ENCODE measurements around the gene INPP5K.
A peak's percentile ranks its signal among the peaks of the same experiment; 100 is the strongest.

Gene INPP5K

GRCh38 chr17:1505586-1505985, 10.8 kb downstream of the INPP5K start:
- DNase-seq (ENCODE audit: low read depth), result no peak

- DNase-seq (ENCODE audit: low read depth), result no peak
Observed at GRCh38 chr17:1504866-1505265, 11.5 kb downstream of the INPP5K start.

GRCh38 chr17:1503699-1504098, 12.7 kb downstream of the INPP5K start:
- DNase-seq (ENCODE audit: low read depth), result no peak

GRCh38 chr17:1498869-1499268, 17.5 kb downstream of the INPP5K start:
- DNase-seq (ENCODE audit: low read depth), result no peak

GRCh38 chr17:1498233-1498632, 18.2 kb downstream of the INPP5K start:
- no peak for DNase-seq (ENCODE audit: low read depth)

- DNase-seq (ENCODE audit: low read depth), result no peak
Observed at GRCh38 chr17:1497831-1498230, 18.6 kb downstream of the INPP5K start.

GRCh38 chr17:1496869-1497268, 19.5 kb downstream of the INPP5K start:
- no peak for DNase-seq (ENCODE audit: low read depth)

DNA sequence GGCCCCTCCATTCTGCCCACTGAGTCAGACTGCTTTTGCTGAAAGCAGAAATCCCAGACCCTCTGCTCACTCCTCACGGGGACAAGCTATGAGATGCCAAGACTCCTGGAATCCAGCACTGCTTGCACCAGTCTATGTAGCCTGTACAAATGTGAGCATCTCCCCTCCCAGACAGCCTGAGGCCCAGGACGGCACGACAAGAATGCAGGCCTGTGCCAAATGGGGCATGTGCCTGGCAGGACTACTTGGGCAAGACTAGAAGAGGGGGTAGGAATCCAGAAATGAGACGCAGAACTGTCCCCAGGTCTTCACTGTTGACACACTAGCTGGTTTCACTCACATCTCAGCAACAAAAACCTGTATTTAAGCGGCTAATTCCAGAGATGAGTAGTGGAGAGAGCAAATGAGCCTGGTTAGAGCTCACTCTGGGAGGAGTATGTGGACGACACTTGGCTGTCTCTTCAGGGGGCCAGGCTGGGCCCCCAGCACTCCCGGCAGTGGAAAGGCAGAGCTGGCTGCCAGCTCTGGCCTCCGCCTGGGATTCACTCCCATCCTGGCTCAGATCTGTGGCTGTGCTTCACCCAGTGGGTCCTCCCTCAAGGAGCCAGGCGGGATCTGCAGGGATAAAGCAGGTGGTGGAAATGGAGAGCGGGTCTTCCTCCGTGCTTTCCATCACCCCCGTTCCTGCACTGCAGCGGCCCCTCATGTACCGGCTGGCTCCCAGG, 21.0 kb downstream of the INPP5K start:
- DNase-seq (ENCODE audit: low read depth), result no peak

GRCh38 chr17:1494736-1495253, 21.6 kb downstream of the INPP5K start:
- DNase-seq (ENCODE audit: low read depth), result no peak

DNA sequence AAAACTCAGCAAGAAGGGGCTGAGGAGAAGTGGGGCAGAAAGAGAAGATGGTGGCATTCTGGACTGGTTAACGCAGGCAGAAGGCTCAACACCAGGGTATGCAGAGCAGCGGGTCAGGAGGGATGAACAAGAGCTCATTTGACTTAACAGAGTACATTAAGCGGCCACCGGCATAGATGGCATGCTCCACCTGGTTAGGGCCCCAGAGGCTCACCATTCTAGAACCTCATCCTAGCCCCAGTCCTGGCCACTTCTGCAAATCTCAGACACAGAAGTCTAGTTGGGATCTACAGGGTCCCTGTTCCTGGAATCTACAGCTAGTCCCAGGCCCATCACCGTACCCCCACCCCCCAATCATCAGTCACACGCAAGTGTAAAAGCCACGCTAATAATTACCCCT, 22.2 kb downstream of the INPP5K start:
- no peak for DNase-seq (ENCODE audit: low read depth)

DNA sequence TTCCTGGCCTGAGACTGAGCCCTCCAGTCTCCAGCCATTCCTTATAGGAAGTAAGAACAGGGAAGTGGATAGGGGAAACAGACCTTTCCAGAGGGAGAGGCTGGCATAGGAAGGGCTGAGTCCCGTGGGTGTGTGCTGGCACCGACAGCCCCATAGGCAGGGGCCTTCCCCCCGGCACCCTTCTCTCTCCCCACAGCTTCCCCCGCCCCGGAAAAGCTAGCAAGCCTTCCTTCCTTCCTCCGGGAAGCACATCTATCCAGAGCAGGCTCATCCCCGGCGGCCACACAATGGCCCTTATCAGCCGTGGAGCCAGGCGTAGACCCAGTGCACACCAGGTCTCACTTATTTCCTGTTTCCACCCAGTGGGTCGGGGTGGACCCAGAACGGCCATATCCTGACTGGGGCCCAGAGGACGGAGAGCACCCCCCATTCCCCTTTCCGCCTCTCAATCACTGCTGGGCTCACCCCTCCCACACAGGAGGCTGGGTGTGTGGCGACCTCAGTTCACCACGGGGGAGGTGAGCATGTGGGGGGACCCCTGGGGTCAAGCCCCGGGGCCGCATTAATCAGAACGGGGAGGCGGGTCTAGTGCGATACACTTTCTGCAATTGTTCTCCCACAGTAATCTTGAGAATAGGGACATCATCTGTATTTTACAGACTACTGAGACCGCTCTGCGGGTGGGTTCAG, 23.0 kb downstream of the INPP5K start:
- no peak for DNase-seq (ENCODE audit: low read depth)

DNA sequence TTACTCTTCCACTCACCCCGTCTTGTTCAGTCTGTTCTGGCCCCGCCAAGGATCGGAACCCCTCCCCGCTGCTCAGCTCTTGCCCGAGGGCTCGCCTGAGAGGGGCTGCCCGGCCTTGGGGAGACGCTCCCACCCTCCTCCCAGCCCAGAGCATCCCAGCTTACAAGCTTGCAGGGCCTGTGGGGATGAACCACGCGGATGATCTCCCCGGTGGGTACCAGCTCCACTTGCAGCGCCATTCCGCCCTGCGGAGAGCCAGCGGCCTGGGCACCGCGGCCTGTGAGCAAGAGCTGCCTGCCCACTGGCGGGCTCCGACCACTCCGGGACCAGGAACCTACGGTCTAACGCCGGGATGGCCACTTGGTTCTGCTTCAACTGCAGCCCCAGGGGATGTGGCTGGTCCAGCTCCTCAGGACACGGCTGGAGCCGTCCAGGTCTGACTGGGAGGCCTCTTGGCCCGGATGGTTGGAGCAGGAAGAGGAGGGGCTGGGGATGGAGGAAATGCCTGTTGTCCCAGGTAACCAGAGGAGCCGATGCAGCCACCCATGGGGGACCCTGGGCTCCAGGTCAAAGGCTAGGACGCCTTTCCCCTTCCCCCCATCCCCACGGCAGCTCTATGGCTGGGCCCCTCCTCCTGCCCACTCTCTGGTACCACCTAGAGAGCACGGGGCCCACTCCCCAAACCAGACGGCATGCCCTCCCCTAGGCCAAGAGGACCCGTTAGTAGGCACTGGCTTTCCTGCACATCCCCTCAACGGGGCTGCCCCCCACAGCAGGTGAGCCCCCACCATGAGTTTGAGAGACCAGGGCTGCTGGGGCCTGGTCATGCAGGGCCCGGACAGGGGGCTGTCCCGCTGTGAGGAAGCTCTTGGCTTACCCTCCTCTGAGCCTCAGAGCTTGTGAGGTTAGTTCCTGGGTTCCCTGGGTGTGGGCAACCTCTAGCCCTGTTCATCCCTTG, 23.9 kb downstream of the INPP5K start, which contains the start of gene MYO1C:
Gene MYO1C (minus strand): TSS at position 438 of the 958 bp plus-strand sequence. CDS start 199 bp downstream, at position 239.
- DNase-seq (ENCODE audit: low read depth), result no peak

DNA sequence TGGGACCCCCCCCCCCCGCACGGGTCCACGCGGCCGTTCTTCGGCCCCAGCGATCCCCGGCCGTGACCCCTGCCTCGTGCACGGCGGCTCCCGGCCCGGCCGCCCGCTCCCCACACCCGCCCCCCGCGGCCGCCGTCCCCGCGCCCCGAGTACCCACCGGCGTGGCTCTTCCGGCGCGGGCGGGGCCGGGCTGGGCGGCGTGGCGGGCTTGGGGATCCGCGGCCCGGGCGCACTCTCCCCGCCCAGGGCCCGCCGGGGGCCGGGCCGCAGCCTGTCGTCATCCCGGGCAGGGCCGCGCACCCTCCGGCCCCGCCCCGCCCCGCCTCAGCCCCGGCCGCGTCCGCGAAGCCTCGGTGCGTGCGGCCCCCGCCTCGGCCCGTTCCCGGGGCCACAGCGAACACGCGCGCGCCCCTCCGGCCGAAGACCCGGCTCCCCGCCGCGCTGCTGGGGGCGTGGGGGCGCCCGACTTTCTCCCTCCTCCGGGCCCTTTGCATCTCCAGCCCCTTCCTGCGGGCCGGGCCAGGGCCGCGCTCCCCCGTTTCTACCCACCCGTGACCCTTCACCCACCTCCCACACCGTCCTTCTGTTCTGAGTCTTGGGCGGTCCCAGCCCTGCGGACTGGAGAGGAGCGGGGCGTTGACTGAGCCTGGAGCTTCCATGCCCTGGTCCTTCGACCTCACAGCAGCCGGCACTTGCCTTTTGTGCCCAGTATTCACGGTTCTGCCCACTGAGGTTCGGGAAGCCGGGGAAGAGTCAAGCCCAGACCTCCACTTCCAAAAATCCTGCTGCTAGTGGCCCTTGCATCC, 24.8 kb downstream of the INPP5K start:
- DNase-seq (ENCODE audit: low read depth), result no peak

- DNase-seq (ENCODE audit: low read depth), result no peak
Observed at GRCh38 chr17:1490643-1491442, 25.6 kb downstream of the INPP5K start.

DNA sequence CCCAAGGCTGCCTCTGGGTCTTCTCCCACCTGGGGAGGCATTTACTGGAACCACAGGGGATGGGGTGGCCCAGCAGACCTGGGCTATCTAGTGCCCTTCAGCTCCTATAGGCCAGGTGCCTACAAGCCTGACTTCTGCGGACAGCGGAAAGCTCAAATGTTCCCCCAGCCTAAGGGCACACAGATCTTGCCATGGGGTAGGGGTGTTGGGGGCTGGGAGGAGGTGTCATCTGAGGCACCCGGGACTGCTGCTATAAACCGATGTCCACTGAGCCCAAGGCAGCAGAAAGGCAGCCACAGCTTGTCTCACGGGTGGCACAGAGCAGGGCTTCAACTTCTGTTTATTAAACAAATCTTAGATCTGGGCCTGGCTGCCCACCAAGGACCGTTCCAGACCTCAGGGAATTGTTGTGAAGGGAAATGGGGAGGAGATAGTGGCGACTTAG, 27.6 kb downstream of the INPP5K start:
- DNase-seq (ENCODE audit: low read depth), result no peak

GRCh38 chr17:1487939-1488825, 28.2 kb downstream of the INPP5K start:
- DNase-seq (ENCODE audit: low read depth), result peak; percentile 46

DNA sequence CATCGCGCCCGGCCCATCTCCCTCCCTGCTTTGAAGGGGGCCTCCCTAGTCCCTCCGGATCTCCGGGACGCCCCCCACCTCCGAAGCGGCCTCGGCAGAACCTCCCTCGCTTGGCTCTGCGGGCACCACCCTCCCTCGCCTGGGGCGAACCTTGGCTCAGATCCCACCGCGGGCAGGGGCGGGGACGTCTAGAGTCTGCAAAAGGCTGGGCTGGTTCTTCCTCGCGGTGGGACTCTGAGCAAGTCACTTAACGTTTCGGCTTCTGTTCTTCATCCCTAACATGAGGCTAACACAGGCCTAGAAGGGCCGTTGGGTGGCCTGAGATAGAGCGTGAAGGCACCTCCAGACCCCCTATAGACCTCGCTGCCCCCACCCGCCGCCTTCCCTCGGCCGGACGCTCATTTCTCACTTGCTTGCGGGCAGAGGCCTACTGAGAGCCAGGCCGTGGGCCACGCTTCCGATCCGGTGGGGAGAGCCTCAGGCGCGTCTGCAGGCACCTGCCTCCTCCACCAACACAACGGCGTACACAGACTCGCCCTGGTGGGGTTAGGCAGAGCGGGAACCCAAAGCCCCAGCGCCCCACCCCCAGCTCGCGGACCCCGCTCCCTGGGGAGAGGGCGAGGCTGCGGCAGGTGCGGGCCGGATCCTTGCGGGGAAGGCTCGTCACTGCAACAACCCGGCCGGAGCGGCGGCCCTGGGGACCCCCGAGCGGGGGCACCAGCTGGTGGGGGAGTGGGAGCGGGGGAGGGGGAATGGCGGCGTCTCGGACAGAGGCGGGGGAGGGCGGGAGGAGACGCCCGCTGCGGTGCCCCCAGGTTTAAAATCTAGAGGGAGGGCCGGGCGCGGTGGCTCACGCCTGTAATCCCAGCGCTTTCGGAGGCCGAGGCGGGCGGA, 29.4 kb downstream of the INPP5K start:
- peak; percentile 58 for DNase-seq (ENCODE audit: low read depth)
